ENCODE results near the gene SOWAHD.
"Not testable (repeated sequence)": the region's sequence is repeated elsewhere in the genome, so short reads cannot be mapped to it uniquely, and the experiment has no call there.

The SOWAHD gene, protein sequence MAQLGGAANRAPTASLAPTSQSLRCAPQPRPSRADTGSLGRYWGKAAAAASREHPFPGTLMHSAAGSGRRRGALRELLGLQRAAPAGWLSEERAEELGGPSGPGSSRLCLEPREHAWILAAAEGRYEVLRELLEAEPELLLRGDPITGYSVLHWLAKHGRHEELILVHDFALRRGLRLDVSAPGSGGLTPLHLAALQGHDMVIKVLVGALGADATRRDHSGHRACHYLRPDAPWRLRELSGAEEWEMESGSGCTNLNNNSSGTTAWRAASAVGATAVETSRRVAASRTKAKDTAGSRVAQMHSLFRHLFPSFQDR

DNA sequence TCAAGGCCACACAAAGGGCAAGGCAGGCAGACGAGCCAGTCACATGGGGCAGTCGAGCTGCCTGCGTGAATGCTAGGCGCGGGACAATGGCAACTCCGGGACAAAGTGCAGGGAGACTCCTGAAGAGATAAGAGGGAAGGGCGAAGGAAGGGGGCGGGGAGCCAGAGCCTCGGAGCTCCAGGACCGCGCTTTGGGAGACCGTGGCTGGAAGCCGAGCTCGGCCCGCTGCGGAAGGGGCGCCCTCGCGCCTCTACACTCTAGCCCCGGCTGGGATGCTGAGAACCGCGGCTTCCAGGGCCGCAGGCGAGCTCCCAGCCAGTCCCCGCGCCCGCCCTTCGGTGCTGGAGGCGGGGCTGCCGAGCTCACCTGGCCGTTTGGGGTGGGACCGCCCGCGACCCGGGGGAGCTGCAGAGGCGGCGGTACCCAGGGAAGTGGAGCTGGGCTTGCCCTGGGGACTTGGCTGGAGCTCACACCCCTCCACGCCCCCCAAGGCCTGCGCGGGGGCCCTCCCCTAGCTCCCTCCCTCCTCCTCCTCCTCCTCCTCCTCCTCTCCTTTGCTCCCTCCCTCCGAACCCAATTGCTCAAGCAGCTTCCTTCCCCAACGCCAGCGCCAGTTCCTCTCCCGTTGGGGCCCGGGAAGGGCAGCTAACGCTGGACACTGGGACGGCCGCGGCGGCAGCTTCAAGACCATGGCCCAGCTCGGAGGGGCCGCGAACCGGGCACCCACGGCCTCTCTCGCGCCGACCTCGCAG is at the start of gene SOWAHD:
TSS of gene SOWAHD (plus strand) at position 610 of the 752 bp plus-strand sequence. CDS start at position 690, 80 bp downstream.
- DNase-seq (ENCODE audit: low read depth in 2 of 2, low spot score in 1 of 2), result no peak

DNA sequence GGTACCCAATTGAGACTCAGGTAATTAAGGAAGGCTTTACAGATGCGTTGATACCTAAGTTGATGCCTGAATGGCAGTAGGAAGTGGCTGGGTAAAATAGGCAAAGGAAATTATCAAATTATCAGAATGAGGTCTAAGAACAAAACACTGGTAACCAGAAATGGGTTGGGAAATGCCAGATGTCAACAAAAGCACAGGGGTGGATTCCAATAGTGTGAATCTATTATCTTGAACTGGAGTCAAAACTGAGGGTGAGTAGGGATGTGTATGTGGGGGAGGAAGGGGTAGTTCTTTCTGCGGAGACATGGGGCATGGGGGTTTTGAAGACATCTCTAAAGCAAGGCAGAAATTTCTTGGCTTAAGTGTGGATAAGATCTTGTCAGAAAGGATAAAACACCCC is 49.5 kb upstream of the SOWAHD start:
- no peak for DNase-seq (ENCODE audit: low read depth in 2 of 2, low spot score in 1 of 2)

DNA sequence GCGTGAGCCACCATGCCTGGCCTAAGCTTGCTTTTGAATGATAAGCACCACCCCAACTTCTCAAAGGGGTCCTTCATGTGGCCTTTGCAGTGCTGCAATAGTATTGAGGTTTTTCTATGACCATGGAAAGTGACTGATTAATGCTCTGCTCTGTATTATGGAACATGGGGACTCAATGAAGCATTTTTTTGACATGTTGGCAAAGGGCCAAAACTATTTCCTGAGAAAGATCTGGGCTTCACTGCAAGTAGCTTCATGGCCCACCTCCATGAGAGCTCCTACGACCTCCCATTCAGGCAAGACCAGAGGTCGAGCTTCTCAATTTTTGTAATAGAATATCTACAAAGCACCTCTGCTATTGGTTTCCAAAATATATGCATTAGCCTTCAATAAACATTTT is 48.8 kb upstream of the SOWAHD start:
- DNase-seq (ENCODE audit: low read depth in 2 of 2, low spot score in 1 of 2), result no peak

DNA sequence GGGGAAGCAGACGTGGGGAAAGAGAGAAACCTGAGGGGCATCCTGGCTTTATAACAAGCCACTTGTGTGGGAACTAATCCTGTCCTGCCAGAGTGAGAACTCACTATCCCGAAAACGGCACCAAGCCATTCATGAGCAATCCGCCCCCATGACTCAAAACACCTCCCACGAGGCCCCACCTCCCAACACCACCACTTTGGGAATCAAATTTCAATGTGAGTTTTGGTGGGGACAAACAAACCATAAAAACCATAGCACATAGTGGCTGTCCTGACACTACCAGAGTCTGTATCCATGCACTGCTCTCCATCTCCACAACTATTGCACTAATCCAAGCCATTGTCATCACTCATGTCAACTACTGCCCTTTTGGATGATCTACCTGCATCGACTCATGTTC is 36.9 kb upstream of the SOWAHD start:
- no peak for DNase-seq (ENCODE audit: low read depth in 2 of 2, low spot score in 1 of 2)

DNA sequence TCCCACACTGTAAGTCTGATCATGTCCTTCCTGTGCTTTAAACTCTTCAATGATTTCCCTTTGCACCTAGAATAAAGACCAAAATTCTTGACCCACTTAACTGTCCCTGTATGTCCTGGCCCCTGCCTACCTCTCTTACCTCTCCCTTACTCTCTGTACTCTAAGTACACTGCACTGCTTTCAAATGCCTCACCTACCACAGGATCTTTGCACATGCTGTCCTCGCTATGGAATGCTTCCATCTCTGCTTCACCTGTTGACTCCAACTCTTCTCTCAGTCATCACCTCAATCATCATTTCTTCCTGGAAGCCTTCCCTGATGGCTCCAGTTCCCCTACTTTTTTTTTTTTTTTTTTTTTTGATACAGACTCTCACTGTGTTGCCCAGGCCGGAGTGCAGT is 36.5 kb upstream of the SOWAHD start:
- no peak for DNase-seq (ENCODE audit: low read depth in 2 of 2, low spot score in 1 of 2)

DNA sequence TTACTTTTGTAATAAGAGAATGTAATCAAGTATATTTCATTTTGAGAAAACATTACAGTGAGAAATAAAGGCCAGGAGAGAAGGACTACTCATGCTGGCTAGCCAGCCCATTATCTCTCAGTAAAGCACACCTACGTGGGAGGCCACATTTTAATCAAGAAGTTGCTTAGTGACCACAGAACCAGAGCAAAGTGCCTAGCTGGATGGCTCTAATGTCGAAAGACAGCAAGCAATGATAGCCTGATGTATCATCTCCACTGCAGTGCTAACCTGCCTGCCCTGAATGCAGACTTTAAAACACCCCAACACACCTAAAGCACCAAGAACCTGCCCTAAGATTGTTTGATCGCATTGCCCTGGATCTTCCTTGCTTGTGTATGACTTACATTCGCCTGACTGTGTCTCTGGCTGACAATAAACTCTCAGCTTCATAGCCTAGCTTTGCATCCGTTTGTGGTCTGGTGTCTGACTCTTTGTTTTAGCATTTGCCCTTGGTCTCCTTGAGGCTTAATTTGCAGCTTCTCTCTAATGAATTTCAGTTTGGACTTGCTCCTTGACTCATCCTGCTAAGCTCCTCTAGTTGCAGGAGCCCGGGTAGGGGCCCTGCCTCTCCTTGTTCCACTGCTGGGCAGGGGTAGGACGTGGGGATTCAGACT is 31.4 kb upstream of the SOWAHD start:
- DNase-seq (ENCODE audit: low read depth in 2 of 2, low spot score in 1 of 2), result no peak

DNA sequence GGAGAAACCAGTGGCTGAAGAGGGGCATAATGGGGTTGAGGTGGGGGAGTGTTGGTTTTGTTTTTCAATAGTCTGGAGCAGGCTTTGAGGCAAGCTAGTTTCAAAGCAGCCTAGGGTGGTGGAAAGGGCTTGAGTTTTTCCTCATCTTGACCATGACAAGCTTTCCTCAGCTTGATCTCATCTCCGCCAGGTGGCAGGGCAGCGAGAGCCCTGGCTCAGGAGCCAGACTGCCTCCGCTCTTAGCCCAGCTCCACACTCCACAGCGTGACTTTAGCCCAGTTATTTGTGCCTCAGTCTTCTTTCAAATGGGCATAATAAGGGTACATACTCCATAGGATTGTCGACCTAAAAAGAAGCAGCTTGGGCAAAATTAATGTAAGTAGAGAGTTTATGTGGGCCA is 29.9 kb upstream of the SOWAHD start:
- no peak for DNase-seq (ENCODE audit: low read depth in 2 of 2, low spot score in 1 of 2)

DNA sequence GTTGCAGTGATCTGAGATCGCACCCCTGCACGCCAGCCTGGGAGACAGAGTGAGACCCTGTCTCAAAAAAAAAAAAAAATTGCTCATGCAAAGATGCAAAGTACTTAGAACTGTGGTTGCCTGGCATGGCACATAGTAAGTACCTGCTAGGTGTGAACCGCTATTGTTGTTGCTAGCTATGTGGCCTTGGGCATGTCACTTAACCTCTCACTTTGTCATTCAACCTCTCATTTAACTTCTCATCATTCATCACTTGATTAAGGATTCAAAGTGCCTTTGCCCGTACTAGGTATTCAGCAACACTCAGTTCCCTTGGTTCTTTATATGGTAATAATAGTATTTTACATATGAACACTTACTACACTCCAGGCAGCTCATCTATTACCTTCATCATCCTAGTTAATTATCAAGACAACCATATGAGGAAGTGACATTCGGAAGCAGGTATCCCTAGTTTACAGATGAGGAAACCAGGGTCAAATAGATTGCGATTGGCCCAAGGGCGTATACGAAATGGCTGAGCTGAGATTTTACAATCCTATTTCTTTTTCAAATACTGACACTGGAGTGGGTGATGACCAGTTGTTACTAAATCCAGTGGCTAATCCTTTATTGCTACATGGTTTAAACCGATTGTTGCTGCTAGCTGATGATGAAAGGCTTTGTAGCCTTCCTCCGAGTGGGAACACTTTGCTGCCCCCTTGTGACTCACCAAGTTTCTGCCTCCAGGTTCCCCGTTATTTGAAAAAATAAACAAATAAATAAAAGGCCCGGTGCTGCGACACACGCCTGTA is 28.8 kb upstream of the SOWAHD start:
- peak; percentile 24 for DNase-seq (ENCODE audit: low read depth in 2 of 2, low spot score in 1 of 2)

DNA sequence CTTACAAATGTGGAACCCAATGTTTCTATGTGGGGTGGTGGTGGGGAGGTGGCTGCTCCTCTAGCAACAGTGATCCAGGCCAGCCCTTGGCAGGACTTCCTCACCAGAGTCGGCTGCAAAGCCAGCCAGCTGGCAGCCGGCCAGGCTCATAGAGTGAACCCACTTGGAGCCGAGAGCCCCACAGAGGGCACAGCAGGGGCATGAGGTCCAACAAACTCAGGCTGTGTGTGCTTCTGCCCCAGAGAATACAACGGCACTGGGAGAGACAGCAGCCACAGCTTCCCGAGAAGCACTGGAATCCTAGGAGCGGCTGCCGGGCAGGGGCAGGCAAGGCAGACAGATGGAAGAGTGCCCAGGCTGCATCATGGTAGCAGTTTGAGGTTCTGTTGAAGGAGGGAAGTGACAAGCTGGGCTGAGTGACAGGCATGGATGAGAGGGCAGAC is 23.5 kb upstream of the SOWAHD start:
- DNase-seq (ENCODE audit: low read depth in 2 of 2, low spot score in 1 of 2), result no peak

DNA sequence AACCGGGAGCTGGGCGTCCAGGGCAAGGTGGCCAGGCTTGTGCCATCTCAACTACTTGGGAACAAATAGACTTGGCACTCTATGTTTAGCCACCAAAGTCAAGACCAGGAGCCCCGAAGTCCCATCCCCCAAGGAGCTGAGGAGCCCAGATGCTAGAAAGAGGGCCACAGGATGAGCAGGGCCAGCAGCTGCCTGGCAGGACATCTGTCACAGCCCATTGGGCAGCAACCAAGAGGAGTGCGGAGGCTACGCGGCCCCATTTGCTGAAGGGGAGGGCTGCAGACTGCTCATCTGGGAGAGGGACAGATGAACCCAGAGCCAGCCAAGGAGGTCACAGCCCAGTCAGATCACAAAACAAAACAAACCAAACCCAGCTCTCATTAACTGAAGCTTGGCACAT is 22.9 kb upstream of the SOWAHD start:
- DNase-seq (ENCODE audit: low read depth in 2 of 2, low spot score in 1 of 2), result no peak

DNA sequence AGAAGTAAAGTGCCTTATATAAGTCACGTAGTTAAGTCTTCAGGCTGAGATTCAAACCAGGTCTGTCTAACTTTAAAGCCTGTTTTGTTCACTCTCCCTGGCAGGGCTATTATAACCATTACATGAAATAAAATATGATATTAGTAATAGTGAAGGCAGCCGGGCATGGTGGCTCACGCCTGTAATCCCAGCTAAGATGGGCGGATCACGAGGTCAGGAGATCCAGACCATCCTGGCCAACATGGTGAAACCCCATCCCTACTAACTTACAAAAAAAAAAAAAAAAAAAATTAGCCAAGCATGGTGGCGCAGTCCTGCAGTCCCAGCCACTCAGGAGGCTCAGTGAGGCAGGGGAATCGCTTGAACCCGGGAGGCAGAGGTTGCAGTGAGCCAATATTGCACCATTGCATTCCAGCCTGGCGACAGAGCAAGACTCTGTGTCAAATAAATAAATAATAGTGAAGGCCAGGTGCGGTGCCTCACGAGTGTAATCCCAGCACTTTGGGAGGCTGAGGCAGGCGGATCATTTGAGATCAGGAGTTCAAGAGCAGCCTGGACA is 22.1 kb upstream of the SOWAHD start:
- no peak for DNase-seq (ENCODE audit: low read depth in 2 of 2, low spot score in 1 of 2)

DNA sequence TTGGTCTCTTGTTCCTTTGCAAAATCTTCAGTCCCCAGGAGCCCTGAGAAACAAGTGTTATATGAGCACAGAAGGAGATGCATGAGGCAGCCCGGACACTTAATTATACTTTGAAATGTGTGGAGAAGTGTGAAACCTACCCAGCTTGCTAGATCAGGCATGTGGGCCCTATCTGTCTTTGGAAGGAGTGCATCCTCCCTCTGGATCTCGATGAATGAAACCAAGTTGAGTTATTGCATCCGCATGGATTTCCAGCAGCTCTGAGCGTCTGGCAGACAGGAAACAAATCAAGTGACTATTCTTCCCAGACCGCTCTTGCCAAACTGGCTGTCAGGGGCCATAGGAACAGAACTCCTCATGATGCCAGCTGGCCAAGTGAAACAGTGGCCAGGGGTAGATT is 19.6 kb upstream of the SOWAHD start:
- DNase-seq (ENCODE audit: low read depth in 2 of 2, low spot score in 1 of 2), result no peak

DNA sequence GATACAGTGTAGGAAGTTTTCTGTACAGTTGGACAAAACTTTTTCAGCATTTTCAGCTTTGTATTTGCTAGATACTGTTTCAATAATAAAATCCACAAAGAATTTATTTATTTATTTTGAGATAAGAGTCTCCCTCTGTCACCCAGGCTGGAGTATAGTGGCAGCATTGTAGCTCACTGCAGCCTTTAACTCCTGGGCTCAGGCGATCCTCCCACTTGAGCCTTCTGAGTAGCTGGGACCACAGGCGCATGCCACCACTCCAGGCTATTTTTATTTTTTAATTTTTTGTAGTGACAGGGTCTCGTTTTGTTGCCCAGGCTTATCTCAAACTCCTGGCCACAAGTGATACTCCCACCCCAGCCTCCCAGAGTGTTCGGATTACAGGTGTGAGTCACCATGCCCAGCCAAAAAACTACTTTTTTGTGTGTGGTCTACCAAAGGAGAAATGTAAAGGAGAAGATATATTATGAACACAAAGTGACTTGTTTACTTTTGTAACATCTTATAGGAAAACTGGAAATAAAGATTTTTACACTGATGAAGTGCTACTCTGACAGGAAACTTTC is 13.0 kb upstream of the SOWAHD start:
- DNase-seq (ENCODE audit: low read depth in 2 of 2, low spot score in 1 of 2), result no peak

DNA sequence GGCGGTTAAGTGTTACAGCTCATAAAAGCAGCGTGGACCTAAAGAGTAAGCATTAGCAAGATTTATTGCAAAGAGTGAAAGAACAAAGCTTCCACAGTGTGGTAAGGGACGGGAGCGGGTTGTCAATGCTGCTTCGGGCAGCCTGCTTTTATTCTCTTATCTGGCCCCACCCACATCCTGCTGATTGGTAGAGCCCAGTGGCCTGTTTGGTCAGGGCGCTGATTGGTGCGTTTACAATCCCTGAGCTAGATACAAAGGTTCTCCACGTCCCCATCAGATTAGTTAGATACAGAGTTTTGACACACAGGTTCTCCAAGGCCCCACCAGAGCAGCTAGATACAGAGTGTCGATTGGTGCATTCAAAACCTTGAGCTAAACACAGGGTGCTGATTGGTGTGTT is 8.3 kb upstream of the SOWAHD start:
- DNase-seq (ENCODE audit: low read depth in 2 of 2, low spot score in 1 of 2), result not testable (repeated sequence)

DNA sequence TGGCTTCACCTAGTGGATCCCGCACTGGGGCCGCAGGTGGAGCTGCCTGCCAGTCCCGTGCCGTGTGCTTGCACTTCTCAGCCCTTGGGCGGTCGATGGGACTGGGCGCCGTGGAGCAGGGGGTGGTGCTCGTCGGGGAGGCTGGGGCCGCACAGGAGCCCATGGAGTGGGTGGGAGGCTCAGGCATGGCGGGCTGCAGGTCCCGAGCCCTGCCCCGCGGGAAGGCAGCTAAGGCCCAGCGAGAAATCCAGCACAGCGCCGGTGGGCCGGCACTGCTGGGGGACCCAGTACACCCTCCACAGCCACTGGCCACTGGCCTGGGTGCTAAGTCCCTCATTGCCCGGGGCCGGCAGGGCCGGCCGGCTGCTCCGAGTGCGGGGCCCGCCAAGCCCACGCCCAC is 7.6 kb upstream of the SOWAHD start:
- DNase-seq (ENCODE audit: low read depth in 2 of 2, low spot score in 1 of 2), result not testable (repeated sequence)

DNA sequence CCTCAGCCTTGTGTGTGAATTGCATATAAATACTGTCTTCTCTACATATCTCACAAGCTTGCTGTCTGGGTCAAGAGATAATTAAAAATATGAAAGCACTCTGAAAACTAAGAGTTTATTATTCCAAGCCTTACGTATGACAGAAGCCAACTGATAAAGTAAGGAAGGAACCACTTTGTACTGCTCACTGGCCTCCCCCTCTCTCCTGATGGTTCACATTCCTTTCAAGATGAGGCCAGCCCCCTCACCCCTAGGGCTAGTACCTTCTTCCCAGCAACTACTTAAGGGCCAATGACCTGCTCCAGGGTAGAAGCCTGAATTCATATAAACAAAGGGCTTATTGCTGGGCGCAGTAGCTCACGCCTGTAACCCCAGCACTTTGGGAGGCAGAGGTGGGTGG is 5.4 kb upstream of the SOWAHD start:
- no peak for DNase-seq (ENCODE audit: low read depth in 2 of 2, low spot score in 1 of 2)

DNA sequence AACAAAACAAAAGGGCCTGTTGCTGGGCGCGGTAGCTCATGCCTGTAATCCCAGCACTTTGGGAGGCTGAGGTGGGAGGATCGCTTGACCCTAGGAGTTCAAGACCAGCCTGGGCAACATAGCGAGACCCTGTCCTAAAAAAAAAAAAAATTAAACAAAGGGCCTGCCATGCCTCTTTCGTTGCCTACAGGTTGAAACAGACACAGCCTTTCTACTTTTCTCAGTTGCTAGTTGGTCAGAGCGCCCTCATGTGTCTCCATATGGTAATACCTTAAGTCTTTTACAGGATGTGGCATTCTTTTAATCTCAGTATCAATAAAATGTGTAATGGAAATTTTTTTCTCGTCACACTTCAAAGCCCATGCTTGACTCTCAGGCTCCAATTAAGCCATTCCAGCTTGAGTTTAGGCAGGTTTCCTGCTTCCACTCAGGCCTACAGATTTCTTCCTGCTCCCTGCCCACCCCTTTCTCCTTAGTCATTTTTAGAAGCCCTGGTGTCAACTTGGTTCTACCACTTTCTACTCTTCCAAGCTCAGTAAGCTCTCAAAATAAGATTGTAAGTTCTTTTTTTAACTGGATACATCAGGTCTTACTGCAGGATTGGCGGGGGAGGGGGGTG is 4.6 kb upstream of the SOWAHD start:
- DNase-seq (ENCODE audit: low read depth in 2 of 2, low spot score in 1 of 2), result no peak

DNA sequence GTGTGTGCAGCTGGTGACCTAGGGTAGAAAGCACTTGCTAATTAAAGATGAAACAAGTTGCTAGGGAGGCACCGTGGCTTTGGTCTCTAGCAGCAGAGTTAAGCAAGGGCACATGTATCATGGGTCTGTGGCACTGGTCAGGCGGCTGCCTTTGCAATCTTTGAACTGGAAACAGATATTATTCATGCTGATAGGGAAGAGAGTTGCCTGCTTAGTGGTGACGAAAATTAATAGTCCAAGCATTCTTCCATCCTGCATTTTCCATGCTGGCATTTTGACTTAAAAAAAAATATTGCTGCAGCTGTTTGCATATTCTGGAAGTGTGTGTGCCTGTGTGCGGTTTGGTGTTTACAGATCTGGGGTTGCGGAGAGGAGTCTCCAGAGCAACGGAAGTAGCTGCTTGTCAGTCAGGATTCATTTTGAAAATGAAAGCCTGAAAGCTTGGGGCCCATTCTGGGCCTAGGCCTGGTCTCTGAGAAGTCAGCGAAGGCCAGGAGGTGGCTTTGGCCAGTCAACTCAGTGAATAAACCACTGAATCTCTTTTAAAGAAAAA is 2.3 kb upstream of the SOWAHD start:
- DNase-seq (ENCODE audit: low read depth in 2 of 2, low spot score in 1 of 2), result no peak

DNA sequence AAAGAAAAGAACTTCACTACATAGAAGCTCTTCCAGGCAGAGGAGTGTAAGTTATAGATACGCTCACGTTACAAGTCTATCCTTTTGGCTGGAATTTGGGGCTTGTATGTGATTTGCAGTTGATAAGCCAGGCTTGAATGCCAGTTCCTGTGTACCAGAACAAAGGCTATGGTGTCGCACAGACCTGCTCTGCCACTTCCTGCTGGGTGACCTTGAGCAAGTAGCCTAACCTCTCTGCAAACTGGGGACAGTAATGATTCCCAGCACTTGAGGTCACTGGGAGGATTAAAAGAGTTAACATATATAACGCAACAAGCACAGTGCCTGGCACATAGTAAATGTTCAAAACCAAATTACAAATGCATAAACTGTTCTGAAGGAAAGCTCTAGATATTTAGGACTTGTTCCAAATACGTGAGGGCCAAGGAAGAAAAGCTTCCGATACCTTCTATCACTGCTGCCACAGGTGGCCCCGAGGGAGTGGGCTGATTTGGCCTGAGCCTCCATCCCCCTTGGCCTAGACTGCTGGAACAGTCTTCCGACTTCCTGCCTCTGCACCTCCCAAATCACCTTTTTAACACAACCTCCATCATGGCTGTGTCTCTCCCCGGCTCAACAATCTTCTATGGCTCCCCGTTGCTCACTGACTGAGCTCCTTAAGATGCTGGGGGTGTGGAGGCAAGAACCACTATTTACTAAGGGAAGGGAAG is 1.3 kb upstream of the SOWAHD start:
- DNase-seq (ENCODE audit: low read depth in 2 of 2, low spot score in 1 of 2), result no peak
